Neural progenitor cell (in vitro differentiated cells): ENCODE measurements around the gene GATA6. TPM values are rescaled to one million over a fixed set of nuclear protein-coding genes. Genes with fewer than 3 reads are reported as not detected.

Experiments used
- DNase-seq: peaks from one replicate; pipeline ENCODE4 v3.0.0-alpha.2; 2016; ENCODE audit warnings: low spot score
- H2AFZ ChIP-seq: fragments of 200-600 bp; sonication (generic); replicated peaks from 2 replicates; pipeline ENCODE4 v1.6.1; 2016; ENCODE audit warnings: antibody characterized with exemption
- H3F3A ChIP-seq: fragments of 200-600 bp; sonication (generic); 2 replicates; pipeline ENCODE4 v1.6.1; 2016; ENCODE audit warnings: antibody characterized with exemption, low read depth
- H3K27ac ChIP-seq: fragments of 200-600 bp; sonication (generic); 2 replicates; pipeline ENCODE4 v1.5.1; 2016; ENCODE audit warnings: mild to moderate bottlenecking
- H3K27me3 ChIP-seq: fragments of 200-600 bp; sonication (generic); 2 replicates; pipeline ENCODE4 v1.6.1; 2016; ENCODE audit warnings: mild to moderate bottlenecking, moderate library complexity
- H3K36me3 ChIP-seq: fragments of 200-600 bp; sonication (generic); 2 replicates; pipeline ENCODE4 v1.5.1; 2016
- H3K4me1 ChIP-seq: fragments of 200-600 bp; sonication (generic); 2 replicates; pipeline ENCODE4 v1.6.1; 2016; ENCODE audit warnings: mixed run types
- H3K4me2 ChIP-seq: fragments of 200-600 bp; sonication (generic); 2 replicates; pipeline ENCODE4 v1.6.1; 2016
- H3K4me3 ChIP-seq: fragments of 200-600 bp; sonication (generic); 2 replicates; pipeline ENCODE4 v1.5.1; 2016
- H3K79me2 ChIP-seq: fragments of 200-600 bp; sonication (generic); 2 replicates; pipeline ENCODE4 v1.6.1; 2016; ENCODE audit warnings: low read depth
- H3K9ac ChIP-seq: fragments of 200-600 bp; sonication (generic); 2 replicates; pipeline ENCODE4 v1.6.1; 2016
- H3K9me3 ChIP-seq: fragments of 200-600 bp; sonication (generic); 2 replicates; pipeline ENCODE4 v1.5.1; 2016; ENCODE audit warnings: low read depth
- H4K20me1 ChIP-seq: fragments of 200-600 bp; sonication (generic); 2 replicates; pipeline ENCODE4 v1.6.1; 2016; ENCODE audit warnings: low read depth
- H3K27ac Mint-ChIP-seq: 3 replicates; pipeline ENCODE4 v1.8.0; 2021; ENCODE audit warnings: mixed read lengths
- H3K27me3 Mint-ChIP-seq: 2 replicates; pipeline ENCODE4 v1.8.0; 2022; ENCODE audit warnings: low read depth, mild to moderate bottlenecking, inconsistent platforms, moderate library complexity, mixed read lengths; ENCODE audit not compliant: insufficient read depth
- H3K36me3 Mint-ChIP-seq: 3 replicates; pipeline ENCODE4 v1.8.0; 2021; ENCODE audit warnings: mixed read lengths
- H3K4me1 Mint-ChIP-seq: 3 replicates; pipeline ENCODE4 v1.8.0; 2021; ENCODE audit warnings: mixed read lengths
- H3K4me3 Mint-ChIP-seq: 3 replicates; pipeline ENCODE4 v1.8.0; 2021; ENCODE audit warnings: mild to moderate bottlenecking, moderate library complexity, mixed read lengths
- H3K9me3 Mint-ChIP-seq: 3 replicates; pipeline ENCODE4 v1.8.0; 2020; ENCODE audit warnings: mixed read lengths
- EZH2 ChIP-seq: fragments of 200-600 bp; sonication (generic); IDR thresholded peaks from 2 replicates; pipeline ENCODE4 v1.6.1; 2017; ENCODE audit warnings: antibody characterized with exemption, mild to moderate bottlenecking, moderate library complexity
- EZH2phosphoT487 ChIP-seq: fragments of 200-600 bp; sonication (generic); IDR thresholded peaks from 2 replicates; pipeline ENCODE4 v1.6.1; 2017; ENCODE audit warnings: antibody characterized with exemption
- total RNA-seq: library from RNA; depleted of rRNA; stranded (reverse); fragments of >200 nt; gene quantifications from 2 replicates; pipeline ENCODE4 v1.2.3, GENCODE V29; 2015; ENCODE audit warnings: low replicate concordance
- TF ChIP-seq, protein P1 (sequence below): fragments of 200-600 bp; sonication (generic); IDR thresholded peaks from 2 replicates; pipeline ENCODE4 v1.5.1; 2017; ENCODE audit warnings: antibody characterized with exemption, mild to moderate bottlenecking

GATA6 gene
- total RNA-seq, 1 donor from 2014 or later = 0.26 TPM

DNA sequence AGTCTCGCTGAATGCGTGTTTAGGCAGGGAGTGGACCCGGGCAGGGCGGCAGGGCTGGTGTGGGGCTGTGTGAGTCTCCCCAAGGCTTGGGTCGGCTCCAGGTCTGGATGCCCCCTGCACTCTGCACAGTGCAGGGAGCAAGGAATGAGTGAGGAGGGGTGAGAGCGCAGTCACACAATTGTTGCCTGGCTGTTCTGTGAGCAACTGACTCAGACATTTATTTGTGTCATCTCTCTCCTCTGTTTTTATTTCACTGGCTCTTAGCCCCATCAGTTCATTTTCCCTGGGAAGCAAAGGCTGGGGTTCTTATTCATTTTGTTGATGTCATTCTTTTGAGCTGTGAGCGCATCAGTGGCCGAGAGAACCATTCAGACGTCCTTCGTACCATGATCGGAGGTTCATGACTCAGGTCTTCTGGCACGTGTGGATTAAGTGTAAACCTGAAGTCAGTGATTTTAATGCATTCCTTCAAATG lies 61.1 kb downstream of the GATA6 start:
- TF ChIP-seq, protein P1, sequence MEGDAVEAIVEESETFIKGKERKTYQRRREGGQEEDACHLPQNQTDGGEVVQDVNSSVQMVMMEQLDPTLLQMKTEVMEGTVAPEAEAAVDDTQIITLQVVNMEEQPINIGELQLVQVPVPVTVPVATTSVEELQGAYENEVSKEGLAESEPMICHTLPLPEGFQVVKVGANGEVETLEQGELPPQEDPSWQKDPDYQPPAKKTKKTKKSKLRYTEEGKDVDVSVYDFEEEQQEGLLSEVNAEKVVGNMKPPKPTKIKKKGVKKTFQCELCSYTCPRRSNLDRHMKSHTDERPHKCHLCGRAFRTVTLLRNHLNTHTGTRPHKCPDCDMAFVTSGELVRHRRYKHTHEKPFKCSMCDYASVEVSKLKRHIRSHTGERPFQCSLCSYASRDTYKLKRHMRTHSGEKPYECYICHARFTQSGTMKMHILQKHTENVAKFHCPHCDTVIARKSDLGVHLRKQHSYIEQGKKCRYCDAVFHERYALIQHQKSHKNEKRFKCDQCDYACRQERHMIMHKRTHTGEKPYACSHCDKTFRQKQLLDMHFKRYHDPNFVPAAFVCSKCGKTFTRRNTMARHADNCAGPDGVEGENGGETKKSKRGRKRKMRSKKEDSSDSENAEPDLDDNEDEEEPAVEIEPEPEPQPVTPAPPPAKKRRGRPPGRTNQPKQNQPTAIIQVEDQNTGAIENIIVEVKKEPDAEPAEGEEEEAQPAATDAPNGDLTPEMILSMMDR = no peak
- no peak for TF ChIP-seq EZH2
- no peak for TF ChIP-seq EZH2phosphoT487
- no peak for DNase-seq
- H3K27ac Mint-ChIP-seq = no peak overlapping the region
- Histone ChIP-seq H3K36me3 (no peaks in the 10 kb centered on the region), H2AFZ (no peak overlapping the region), H3K4me3 (no peak overlapping the region), H3K4me1 (no peaks in the 10 kb centered on the region), H3K4me2 (no peak overlapping the region), H4K20me1 (no peaks in the 10 kb centered on the region), H3K9me3 (no peaks in the 10 kb centered on the region), H3K9ac (no peak overlapping the region), H3K27ac (no peak overlapping the region), H3F3A (no peaks in the 10 kb centered on the region), H3K79me2 (no peaks in the 10 kb centered on the region), H3K27me3 (no peaks in the 10 kb centered on the region)
- no peaks in the 10 kb centered on the region for H3K9me3 Mint-ChIP-seq
- H3K36me3 Mint-ChIP-seq = no peaks in the 10 kb centered on the region
- H3K4me3 Mint-ChIP-seq = no peak overlapping the region
- H3K27me3 Mint-ChIP-seq = peaks cover 2% of the 10 kb centered on the region
- no peaks in the 10 kb centered on the region for H3K4me1 Mint-ChIP-seq

DNA sequence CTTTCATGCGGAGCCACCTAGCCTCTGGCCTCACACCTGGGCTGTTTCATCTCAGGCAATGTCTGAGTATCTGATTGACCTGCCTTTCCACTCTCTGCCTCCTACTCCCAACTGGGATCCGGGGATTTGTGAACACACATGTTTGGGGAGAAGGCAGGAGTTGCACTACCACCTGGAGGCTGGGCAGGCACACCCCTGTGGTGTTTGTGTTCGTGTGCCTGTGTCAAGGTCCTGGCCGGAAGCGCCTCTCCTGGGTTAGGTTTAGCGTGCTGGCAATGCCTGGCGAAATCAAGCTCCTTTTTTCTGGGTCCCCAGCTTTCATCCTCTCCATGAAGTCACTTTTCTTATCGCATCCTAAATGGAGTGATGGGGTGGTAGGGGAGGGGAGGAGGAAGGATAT lies 63.9 kb downstream of the GATA6 start:
- H3K4me3 Mint-ChIP-seq = no peak overlapping the region
- no peaks in the 10 kb centered on the region for H3K9me3 ChIP-seq
- no peaks in the 10 kb centered on the region for H3K9me3 Mint-ChIP-seq
- peaks cover 5% of the 10 kb centered on the region for H3K27me3 Mint-ChIP-seq
- H3K4me1 Mint-ChIP-seq = no peaks in the 10 kb centered on the region
- no peaks in the 10 kb centered on the region for H3K4me1 ChIP-seq
- no peak overlapping the region for H2AFZ ChIP-seq
- no peak overlapping the region for H3K4me3 ChIP-seq
- H3K79me2 ChIP-seq = no peaks in the 10 kb centered on the region
- DNase-seq = no peak
- no peak overlapping the region for H3K27ac ChIP-seq
- no peaks in the 10 kb centered on the region for H3K36me3 Mint-ChIP-seq
- H3K9ac ChIP-seq = no peak overlapping the region
- no peaks in the 10 kb centered on the region for H3K36me3 ChIP-seq
- H3F3A ChIP-seq = no peaks in the 10 kb centered on the region
- no peak overlapping the region for H3K4me2 ChIP-seq
- no peaks in the 10 kb centered on the region for H4K20me1 ChIP-seq
- TF ChIP-seq, protein P1 = no peak
- no peak for TF ChIP-seq EZH2
- no peak for TF ChIP-seq EZH2phosphoT487
- H3K27ac Mint-ChIP-seq = no peak overlapping the region
- no peaks in the 10 kb centered on the region for H3K27me3 ChIP-seq

DNA sequence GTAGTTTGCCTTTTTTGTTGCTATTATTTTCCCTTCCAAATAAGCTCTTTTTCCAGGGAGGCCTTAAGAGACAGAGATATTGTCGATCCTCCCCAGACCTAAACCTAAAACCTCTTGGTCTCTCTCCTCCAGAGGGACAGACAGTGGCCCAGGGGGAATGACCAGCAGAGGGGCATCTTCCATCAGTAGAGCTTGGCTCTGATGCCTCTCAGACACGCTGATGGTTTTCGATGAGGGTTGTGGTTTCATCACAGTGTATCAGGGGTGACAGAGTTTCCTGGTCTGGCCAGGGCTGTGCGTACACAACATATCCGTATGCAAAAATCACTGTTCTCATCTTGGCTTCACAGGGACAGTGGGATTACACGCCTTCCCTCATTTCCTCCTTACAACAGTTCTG lies 68.6 kb downstream of the GATA6 start:
- H3K4me3 ChIP-seq = no peak overlapping the region
- Mint-ChIP-seq H3K4me3 (no peak overlapping the region), H3K27me3 (peaks cover 10% of the 10 kb centered on the region), H3K4me1 (no peaks in the 10 kb centered on the region), H3K36me3 (no peaks in the 10 kb centered on the region), H3K9me3 (no peaks in the 10 kb centered on the region), H3K27ac (no peak overlapping the region)
- no peaks in the 10 kb centered on the region for H3K27me3 ChIP-seq
- H3K36me3 ChIP-seq = no peaks in the 10 kb centered on the region
- H3K79me2 ChIP-seq = no peaks in the 10 kb centered on the region
- H3F3A ChIP-seq = no peaks in the 10 kb centered on the region
- no peak for TF ChIP-seq EZH2phosphoT487
- TF ChIP-seq, protein P1 = no peak
- no peak for TF ChIP-seq EZH2
- no peak overlapping the region for H2AFZ ChIP-seq
- H3K4me2 ChIP-seq = no peak overlapping the region
- DNase-seq = no peak
- no peaks in the 10 kb centered on the region for H3K9me3 ChIP-seq
- H4K20me1 ChIP-seq = no peaks in the 10 kb centered on the region
- H3K4me1 ChIP-seq = no peaks in the 10 kb centered on the region
- H3K9ac ChIP-seq = no peak overlapping the region
- no peak overlapping the region for H3K27ac ChIP-seq
